ENCODE measurements around the gene GJD2.

DNA sequence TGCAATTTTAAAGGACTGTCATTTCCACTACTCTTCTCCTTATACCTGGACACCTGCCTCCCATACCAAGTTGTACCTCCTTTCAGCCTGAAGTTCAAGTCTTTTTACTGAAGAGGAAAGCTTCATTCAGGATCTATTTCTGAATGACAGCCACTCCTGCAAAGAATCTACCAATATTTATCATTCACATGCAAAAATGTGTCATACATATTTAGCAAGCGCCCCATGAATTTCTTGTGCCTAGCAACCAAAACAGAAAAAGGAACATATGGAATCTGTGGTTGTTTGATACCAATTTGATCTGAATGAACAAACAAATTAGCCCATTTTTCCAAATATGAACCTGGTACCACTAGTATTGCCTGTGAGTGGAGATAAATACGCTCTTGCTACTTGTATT is 16.8 kb downstream of the GJD2 start:
- TF ChIP-seq CTCF (conservative IDR thresholded peaks at IDR 0.05; ENCODE audit: low read depth, low read length) (no peak), EZH2phosphoT487 (IDR thresholded peaks at IDR 0.05; ENCODE audit: borderline replicate concordance, low read length) (no peak), EZH2 (IDR thresholded peaks at IDR 0.05; ENCODE audit: low read length, unreplicated experiment) (no peak)

Measured in PC-3 (cell line).